DMS53 treated with DMSO at 0.1 percent for 48 hours (cell line): ENCODE measurements around the gene DDAH2.
A peak's percentile ranks its signal among the peaks of the same experiment; 100 is the strongest.

Experiments
- DNase-seq: peaks from one replicate; lab custom pipeline; 2025; ENCODE audit not compliant: unreplicated experiment; lab: John Stamatoyannopoulos, UW

DDAH2 gene

GRCh38 chr6:31733734-31734133 is 4.6 kb upstream of the DDAH2 start:
- no peak for DNase-seq

GRCh38 chr6:31732029-31732428 is 2.9 kb upstream of the DDAH2 start:
- no peak for DNase-seq

GRCh38 chr6:31730631-31731086 is 1.6 kb upstream of the DDAH2 start:
- DNase-seq, result no peak

GRCh38 chr6:31729979-31730630 is 1.0 kb upstream of the DDAH2 start:
- no peak for DNase-seq

GRCh38 chr6:31729515-31729978 is 448 bp upstream of the DDAH2 start:
- peak; percentile 66 for DNase-seq

- no peak for DNase-seq
These were observed 1.1 kb downstream of the DDAH2 start for GRCh38 chr6:31727717-31728671.

GRCh38 chr6:31727034-31727716 is 1.9 kb downstream of the DDAH2 start:
- DNase-seq, result no peak

GRCh38 chr6:31725502-31726350 is 3.4 kb downstream of the DDAH2 start:
- DNase-seq, result no peak

GRCh38 chr6:31723980-31724691 is 5.0 kb downstream of the DDAH2 start:
- no peak for DNase-seq

- DNase-seq, result no peak
These were observed 5.7 kb downstream of the DDAH2 start, which contains the start of gene MPIG6B for GRCh38 chr6:31723245-31723979. MPIG6B (plus strand) TSS chr6:31723373; CDS start chr6:31723384, 11 bp downstream.

- DNase-seq, result no peak
These were observed 6.9 kb downstream of the DDAH2 start for GRCh38 chr6:31722173-31722572.

- no peak for DNase-seq
These were observed 7.6 kb downstream of the DDAH2 start, which contains the start of gene LY6G6C for GRCh38 chr6:31721351-31722020. LY6G6C (minus strand) TSS chr6:31721746; CDS start chr6:31721679, 67 bp downstream.

GRCh38 chr6:31720196-31720770 is 8.8 kb downstream of the DDAH2 start:
- DNase-seq, result no peak

- no peak for DNase-seq
These were observed 10.1 kb downstream of the DDAH2 start for GRCh38 chr6:31719001-31719400.

- peak; percentile 85 for DNase-seq
These were observed 10.8 kb downstream of the DDAH2 start for GRCh38 chr6:31718265-31718664.

GRCh38 chr6:31717499-31718222 is 11.4 kb downstream of the DDAH2 start:
- peak; percentile 5 for DNase-seq
